HG02623 (cell line): ENCODE data around the gene ZNF587B.
"Not testable (repeated sequence)": the region's sequence is repeated elsewhere in the genome, so short reads cannot be mapped to it uniquely, and the experiment has no call there.

Experiments used
- ATAC-seq: cut with Tn5 transposase; IDR thresholded peaks from one replicate; pipeline ENCODE4 v1.9.1; 2021; ENCODE audit warnings: moderate library complexity; ENCODE audit not compliant: unreplicated experiment

Gene ZNF587B

DNA sequence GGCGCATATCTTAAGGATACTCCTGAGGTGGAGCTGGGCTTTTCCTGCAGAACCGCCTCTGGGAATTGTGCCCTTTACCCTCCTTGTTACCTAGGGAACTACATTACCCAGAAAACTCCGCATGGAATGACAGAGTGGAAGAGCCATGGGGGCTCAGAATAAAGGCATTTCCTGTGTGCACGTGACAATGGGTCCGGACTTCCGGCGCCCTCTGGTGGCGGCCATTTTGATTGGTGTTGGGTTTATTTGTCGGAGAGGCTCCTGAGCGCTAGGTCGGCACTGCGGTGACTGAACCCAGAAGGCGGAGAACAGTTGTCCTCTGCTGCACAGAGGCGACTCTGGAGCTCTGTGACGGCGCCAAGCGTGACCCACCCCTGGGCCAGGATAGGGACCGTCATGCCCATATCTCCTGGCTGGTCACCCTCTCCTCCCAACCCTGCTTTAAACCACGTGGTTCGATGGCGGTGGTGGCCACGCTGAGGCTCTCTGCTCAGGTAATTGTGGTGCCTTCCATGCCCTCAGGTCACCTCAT, at the start of gene ZNF587B:
Gene ZNF587B (plus strand): TSS at position 229 of the 532 bp plus-strand sequence. CDS start 230 bp downstream, at position 459.
- no peak for ATAC-seq

DNA sequence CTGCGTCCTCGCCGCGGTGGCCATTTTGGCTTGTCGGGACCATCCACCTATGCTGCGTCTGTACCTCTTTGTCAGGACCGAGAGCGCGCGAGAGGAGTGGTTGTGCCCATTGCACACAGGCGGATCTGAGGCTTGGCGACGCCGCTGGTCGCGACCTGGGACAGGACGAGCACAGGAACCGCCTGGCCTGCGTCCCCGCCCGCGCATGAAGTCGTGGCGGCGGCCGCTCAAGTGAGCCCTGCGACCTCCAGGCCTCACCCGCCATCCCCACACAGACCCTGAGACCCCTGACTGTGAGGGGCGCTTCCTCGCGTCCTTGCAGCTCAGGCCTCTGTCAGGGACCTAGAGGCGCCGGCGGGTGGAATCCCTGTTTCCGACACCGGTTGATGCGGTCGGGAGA, 43.8 kb upstream of the ZNF587B start:
- ATAC-seq = no peak

- no peak for ATAC-seq
Measured at GRCh38 chr19:57786906-57787305, 43.2 kb upstream of the ZNF587B start.

DNA sequence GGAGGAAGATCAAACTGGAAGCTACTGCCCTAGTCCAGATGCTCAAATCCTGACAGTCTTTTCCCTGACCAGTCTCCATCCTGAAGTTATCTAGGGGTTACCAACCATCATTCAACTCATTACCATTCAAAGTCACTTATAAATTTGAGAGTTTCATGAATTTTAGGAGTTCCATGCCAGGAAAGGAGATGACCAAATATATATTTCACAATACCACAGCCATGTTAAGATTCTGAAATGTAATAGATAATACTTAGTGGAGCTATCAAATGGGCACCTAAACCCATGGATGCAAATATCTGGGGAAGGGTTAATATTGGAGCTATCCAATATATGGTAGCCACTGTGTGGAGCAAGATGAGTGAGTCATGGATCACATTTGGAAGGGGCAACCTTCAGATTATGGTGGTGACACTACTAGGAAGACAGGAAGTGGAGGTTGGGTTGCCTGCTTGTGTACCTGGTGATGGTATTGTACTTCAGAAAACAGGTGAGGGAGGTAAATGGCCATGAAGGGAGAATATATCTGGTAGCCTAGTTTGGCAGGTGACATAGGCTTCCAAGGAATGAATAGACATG, 41.9 kb upstream of the ZNF587B start:
- no peak for ATAC-seq

DNA sequence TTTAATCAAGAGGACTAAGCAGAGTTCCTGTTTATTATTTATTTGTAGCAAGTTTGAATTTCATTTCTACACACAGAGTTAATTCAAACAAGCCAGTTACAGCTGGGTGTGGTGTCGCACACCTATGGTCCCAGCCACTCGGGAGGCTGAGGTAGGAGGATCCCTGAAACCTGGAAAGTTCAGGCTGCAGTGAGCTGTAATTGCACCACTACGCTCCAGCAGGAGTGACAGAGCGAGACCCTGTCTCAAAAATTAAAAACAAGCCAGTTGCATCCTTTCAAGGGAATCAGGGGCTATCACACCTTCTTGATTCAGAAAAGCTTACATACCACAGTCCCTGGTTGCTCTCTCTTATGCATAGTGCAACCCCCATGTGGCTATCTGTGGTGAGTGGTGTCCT, 40.8 kb upstream of the ZNF587B start:
- ATAC-seq = no peak

- not testable (repeated sequence) for ATAC-seq
Measured at GRCh38 chr19:57796580-57796979, 33.5 kb upstream of the ZNF587B start.

GRCh38 chr19:57800696-57801095, 29.4 kb upstream of the ZNF587B start:
- no peak for ATAC-seq

- no peak for ATAC-seq
Measured at GRCh38 chr19:57802269-57802668, 27.8 kb upstream of the ZNF587B start.

- no peak for ATAC-seq
Measured at GRCh38 chr19:57803265-57803593, 26.9 kb upstream of the ZNF587B start.

GRCh38 chr19:57803594-57804325, 26.3 kb upstream of the ZNF587B start:
- no peak for ATAC-seq

GRCh38 chr19:57807541-57807940, 22.6 kb upstream of the ZNF587B start:
- ATAC-seq = no peak

DNA sequence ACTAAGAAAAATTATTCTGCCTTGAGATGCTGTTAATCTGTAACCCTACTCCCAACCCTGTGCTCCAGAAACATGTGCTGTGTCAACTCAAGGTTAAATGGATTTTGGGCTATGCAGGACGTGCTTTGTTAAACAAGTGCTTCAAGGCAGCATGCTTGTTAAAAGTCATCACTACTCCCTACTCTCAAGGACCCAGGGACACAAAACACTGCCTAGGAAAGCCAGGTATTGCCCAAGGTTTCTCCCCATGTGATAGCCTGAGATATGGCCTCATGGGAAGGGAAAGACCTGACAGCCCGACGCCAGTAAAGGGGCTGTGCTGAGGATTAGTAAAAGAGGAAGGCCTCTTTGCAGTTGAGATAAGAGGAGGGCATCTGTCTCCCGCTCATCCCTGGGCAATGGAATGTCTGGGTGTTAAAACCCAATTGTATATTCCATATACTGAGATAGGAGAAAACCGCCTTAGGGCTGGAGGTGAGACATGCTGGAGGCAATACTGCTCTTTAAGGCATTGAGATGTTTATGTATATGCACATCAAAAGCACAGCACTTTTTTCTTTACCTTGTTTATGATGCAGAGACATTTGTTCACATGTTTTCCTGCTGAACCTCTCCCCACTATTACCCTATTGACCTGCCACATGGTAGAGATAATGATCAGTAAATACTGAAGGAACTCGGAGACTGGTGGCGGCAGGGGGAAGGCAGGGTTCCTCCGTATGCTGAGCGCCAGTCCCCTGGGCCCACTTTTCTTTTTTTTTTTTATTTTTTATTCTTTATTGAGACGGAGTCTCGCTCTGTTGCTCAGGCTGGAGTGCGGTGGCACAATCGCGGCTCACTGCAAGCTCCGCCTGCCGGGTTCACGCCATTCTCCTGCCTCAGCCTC, 19.4 kb upstream of the ZNF587B start:
- not testable (repeated sequence) for ATAC-seq

- no peak for ATAC-seq
Measured at GRCh38 chr19:57812226-57812625, 17.9 kb upstream of the ZNF587B start.

DNA sequence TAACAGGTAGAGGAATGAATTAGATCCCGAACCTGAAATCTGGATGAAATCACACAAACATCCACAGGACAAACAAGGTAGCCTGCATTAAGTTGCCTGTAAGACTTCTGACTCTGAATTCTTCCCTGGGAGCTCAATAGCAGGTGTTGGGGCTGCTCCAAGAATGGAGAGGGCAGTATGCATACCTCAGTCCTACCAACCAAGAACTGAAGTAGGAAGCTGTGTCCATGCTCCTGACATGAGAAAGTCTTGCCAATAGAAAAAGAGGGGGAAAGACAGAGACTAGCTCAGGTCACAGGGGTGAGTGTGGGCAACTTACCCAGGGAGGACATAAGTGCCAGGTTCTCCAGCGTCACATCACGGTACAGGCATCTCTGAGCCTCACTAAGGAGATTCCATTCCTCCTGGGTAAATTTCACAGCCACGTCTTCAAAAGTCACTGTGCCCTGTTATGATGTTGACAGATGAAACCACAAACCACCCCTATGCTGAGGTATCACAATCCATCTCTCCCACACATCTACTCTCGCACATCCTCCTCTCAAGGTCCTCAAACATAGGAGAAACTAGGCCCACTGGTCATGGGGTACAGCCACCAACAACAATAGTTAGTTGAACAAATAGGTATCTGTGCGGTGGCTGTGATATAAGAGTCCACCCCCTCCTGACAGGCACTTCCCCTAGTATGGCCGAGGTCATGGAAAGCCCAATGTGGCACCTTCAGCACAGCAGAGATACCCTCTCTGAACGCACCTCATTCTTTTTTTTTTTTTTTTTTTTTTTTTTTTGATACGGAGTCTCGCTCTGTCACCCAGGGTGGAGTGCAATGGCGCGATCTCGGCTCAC, 16.9 kb upstream of the ZNF587B start:
- not testable (repeated sequence) for ATAC-seq

DNA sequence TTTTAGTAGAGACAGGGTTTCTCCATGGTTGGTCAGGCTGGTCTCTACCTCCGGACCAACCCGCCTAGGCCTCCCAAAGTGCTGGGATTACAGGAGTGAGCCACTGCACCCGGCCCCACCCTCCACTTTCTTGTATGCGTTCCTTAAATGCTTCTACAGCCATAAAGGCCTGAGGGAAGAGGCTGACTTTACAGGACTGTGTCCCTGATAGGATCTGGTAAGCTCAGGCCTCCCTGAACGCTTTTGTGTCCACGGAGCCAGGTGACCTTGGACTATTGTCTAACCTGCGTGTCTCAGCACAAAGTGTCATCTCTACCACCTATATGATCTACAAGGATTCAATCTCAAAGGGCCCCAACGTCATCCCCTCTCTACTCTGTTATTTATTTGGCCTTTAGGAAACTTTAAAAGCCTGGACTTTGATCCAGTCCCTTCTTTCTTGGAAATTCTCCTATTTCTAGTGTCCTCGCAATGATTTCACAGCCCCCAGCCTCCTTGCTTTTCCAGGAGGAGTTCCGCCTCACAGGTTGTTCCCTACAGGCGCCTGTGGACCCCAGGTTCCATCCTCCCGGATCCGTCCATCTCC, 16.1 kb upstream of the ZNF587B start:
- no peak for ATAC-seq

DNA sequence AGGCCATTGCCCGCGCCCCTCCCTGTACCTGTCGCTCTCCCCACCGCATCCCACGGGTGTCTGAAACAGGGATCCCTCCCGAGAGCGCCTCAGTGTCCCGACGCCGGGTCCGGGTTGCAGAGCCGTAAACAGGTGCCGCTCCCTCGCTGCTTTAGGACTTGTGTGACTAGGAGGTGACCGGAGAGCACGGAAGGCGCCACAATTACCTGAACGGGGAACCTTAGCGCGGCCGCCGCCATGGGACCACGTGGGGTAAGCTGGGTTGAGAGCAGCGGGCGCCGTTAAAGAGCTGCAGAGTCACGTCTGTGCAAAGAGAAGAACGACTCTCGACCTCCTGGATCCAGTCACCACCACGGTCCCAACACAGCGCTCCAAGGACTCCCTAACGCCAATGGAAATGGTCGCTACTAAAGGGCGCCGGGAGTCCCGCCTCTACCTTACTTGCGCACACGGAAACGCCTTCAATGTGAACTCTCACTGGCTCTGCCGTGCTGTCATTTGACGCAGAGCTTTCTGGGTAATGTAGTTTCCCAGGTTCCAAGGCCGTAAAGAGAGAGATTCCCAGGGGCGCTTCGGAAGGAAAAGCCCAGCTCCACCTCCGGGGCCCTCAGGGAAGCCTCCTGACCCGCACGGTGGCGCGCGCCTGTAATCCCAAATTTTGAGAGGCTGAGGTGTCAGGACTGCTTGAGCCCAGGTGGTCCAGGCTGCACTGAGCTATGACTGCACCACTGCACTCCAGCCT, 15.4 kb upstream of the ZNF587B start, which contains the start of gene ZNF552:
Gene ZNF552 (minus strand): TSS at position 409 of the 742 bp plus-strand sequence. CDS start 170 bp downstream, at position 239.
- ATAC-seq = peak; percentile 66

DNA sequence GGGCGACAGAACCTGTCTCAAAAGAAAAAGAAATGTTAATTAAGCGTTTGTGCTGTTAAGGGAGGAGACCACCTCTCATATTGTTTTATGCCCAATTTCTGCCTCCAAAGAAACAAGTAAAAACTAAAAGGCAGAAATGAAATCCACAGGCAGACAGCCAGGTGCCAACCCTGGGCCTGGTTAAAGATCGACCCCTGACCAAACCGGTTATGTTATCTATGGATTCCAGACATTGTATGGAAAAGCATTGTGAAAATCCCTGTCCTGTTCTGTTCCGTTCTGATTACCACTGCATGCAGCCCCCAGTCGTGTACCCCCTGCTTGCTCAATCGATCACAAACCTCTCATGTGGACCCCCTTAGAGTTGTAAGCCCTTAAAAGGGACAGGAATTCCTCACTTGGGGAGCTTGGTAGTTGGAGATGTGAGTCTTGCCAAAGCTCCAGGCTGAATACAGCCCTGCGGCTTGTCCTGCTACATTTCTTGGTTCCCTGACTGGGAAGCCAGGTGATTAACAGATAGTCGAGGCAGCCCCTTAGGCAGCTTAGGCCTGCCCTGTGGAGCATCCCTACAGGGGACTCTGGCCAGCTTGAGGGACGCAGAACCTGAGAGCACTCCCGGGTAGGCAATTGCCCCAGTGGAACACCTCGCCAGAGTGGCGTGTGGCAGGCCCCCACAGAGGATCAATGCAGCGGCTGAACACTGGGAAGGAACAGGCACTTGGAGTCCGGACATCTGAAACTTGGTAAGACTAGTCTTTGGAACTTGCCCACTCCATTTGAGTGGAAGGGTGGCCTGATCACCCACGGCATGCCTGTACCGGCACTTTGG, 14.6 kb upstream of the ZNF587B start:
- ATAC-seq = no peak

DNA sequence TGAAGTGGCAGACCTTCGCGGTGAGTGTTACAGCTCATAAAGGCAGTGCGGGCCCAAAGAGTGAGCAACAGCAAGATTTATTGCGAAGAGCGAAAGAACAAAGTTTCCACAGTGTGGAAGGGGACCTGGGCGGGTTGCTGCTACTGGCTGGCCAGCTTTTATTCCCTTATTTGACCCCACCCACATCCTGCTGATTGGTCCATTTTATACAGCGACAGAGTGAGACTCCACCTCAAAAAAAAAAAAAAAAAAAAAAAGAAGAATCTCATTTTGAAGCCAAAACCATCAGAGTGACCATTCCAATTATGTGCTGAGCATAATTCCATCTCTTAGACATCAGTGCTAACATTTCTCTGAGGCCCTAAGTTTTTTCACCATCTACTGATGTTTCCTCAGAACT, 13.4 kb upstream of the ZNF587B start:
- ATAC-seq = no peak

DNA sequence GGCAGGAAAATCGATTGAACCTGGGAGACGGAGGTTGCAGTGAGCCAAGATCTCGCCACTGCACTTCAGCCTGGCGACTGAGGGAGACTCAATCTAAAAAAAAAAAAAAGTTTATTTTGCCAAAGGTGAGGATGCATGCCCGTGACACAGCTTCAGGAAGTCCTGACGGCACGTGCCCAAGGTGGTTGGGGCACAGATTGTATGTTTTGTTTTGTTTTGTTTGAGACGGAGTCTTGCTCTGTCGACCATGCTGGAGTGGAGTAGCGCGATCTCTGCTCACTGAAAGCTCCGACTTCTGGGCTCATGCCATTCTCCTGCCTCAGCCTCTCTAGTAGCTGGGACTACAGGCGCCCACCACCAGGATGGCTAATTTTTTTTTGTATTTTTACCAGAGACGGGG, 12.1 kb upstream of the ZNF587B start:
- no peak for ATAC-seq
